Cerebellar nuclear complex (tissue), 1 donor: Measurements from ENCODE around the gene BLID.

Experiments used
- DNase-seq, 2 experiments: peaks; one replicate each; lab custom pipeline; 2025; lab: John Stamatoyannopoulos, UW

Gene BLID

DNA sequence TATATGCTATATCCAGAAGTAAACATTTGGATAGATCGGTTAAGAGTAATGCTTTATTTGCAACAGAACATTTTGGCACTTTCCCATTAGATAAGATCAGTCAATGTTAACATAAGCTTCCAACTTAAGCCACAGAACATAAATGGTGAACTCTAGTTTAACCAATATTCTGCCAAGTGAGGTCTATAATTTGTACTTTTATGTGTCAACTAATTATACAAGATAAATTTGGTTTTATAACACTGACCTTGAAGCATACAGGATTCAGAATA, 23.5 kb upstream of the BLID start:
- DNase-seq, result no peak

DNA sequence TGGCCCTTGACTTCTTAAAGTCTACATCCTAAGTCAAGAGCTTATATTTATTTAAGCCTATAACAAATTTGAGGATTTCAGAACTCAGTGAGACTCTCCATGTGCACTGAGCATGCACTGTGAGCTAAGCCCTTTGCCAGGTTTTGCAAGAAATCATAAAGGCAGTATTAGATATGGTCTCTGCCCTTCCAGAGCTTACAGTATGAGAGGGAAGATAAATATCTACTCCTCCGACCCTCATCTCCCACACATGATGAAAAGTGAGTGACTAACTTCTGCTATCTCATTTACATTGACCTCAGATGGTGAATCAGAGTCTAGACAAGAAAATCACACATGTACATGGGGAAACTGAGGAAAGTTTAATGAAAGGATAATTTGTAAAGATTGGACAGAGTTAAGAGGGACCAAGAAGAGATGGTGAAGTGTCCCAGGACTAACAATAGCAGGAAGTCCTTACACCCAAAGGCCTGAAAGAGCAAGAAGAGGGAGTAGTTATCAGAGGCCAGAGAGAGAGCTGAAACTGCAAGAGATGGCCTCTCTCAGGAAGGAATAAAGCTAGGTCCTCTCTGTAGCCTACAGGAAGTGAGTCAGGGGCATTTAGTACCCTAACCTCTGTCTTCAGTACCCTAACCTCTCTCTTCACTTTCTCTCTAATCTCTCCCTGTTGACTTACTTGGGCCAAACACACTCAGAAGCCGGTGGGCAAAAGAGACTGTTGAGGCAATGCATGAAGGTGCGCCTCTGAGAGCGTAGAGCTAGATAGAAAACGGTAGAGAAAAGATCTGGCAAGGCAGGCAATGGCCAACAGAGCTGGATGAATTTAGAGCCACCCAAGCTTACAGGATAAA, 23.0 kb upstream of the BLID start:
- no peak for DNase-seq

DNA sequence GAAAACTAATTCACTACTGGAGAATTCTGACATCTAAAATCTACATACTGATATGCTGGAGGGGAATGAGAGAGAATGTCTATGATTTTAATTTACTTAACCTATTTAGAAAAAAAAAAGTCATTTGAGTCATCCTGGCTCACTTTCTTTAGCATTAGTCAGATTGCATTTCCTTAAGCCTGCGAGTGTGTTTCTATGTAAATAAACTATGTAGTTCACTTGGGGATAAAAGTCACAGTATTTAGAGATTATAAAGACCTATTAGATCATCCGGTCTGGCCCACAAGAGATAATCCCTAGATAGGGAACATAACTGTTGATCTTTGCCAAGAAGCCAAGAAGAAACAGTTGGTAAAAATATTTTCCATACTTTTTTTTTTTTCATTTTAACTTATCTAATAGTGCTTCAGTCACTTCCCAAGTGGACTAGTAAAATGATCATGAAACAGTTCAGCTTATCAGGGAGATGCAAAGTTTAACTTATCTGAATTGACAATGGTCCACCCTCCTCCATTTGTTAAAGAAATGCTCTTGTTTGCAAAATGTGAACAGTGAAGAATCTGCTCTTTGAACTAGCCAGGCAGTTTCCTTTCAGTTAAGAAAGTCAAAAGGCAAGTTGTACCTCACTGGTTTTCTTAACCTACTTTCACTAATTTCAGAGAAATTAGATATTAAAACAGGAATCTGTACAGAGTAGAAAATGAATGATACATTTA, 21.2 kb upstream of the BLID start:
- no peak for DNase-seq

DNA sequence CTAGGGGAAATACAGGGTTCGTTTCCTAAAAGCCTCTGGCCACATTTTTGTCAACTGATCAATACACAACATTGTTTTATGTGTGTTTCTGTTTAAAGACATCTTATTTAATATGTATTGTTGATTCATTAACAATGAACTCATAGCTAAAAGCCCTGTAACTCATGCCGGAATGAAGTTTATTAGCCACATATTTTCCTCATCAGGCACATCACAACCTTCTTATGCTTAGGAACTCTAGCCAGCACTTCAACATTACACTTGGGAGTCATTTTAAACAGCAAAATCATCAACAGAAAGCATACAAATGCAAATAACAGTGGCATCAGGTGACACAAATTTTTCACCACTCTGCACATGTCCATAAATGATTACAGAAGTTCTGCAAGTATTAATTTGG, 15.1 kb upstream of the BLID start:
- DNase-seq, result no peak

DNA sequence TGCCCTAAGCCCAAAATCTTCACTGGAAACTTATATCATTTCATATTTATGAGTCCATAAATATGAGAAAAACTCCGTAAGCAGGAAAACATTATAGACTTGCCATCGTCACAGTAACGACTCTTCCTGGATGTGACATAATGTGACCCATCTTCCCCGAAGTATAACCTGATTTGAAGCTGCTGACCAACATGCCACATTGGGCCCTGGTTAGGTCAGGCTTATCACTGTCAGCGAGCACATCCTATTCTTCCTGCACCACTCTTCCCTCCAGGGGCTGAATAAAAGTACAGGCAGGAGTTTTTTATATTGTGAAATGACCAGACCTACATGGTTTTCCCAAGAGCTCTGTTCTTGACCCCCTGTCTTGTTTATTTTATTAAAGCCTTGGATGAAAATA, 12.1 kb upstream of the BLID start:
- DNase-seq, result no peak

DNA sequence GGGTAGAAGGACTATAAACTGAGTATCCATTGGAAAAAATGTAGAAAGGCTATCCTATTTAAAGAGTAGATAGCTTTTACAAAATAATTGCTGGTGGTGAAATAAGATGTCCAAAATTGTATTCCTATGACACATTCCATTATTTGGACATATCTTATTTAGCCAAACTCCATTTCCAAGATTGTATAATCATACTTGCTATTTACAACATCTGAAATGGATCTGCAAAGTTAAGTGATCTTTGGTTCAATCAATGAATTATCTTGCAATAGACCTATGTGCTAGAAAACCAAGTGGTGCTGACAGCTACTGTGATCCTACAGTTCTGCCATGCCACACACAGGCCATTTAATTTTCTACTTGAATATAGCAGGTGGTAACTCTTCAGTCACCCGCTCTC, 11.0 kb upstream of the BLID start:
- no peak for DNase-seq

DNA sequence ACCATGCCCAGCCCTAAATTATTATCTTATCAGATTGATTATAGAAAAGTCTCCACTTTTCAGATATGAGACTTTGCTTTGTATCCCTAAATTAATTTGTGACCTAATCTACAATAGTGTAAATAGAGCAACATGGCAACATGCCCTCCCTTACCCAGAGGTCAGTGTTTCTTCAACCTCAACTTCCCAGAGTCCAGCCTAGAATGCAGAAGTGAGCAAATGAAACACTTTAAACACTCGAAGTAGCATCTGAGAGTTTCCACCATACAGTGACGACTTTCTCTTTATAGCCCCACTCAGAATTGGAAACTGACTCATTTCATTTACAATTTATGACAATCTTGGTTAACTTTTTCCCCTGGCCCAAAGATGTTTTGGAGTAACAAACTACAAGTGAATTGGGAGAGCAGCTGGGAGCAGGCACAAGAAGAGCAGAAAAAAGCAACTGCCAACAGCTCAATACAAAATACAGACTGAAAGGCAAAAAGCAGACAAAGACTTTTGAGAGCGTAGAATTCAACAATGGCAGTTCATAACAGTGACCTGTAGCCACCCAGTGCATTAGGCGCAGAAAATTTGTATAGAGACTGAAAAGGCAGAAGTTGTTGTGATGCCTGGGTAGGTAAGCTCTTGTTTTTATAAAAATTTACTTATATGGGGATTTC, 10.1 kb upstream of the BLID start:
- DNase-seq, result no peak

DNA sequence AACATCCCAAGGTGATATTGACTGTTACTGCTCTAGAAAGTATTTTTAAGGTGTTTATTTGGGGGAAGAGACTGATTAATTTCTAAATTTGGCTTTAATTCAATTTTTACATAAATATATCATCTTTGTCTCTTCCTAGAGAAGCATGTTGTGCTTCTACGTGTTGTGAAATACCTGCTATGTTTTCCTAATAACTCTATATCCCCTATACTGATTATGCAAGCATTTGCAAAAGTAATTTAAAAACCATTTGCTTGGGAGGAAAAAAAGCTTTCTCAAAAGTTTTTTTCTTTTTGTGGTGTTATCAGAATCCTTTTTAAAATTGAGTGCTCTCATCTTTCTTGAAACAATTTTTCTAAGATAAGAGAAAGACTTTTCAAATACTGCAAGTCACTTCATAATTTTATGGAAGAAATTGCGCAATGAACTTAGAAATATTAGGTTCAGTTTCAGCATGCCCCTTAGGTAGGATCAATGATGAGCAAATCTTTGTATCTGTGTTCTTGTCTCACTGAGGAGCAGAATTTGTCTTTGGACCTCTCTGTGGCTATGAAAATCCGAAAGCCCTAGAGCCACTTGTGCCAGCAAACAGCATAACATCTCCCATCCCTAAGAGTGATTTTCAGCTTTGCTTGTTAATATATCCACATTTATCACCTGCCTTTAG, 7.4 kb upstream of the BLID start:
- no peak for DNase-seq

DNA sequence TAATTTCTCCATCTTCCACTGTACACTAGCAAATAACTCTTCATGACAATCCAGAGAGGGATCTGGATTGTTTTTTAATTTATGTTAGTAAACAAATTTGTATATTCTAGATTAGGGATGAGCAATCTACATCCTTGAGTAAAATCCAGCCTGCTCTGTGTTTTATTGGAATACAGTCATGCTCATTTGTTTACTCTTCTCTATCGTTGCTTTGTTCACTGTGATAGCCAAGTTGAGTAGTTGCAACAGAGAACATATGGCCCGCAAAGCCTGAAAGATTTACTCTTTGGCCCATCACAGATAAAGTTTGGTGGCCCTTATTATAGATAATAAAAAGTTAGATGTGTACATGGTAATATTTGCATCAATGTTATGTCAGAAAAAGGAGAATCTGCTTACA, 6.2 kb upstream of the BLID start:
- DNase-seq, result no peak

DNA sequence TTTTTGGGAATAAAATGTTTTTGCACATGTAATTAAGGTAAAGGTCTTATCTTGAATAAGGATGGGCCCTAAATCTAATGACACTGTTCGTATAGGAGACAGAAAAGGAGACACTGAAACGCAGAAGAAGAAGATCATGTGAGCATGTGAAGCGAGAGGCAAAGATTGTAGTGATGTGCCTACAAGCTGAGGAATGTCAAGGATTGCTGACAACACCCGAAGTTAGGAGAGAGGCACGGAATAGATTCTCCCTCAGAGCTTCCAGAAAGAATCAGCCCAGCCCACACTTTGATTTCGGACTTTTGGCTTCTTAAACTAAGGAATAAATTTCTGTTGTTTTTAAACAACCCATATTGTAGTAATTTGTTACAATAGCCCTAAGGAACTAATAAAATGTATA, 4.1 kb upstream of the BLID start:
- no peak for DNase-seq

DNA sequence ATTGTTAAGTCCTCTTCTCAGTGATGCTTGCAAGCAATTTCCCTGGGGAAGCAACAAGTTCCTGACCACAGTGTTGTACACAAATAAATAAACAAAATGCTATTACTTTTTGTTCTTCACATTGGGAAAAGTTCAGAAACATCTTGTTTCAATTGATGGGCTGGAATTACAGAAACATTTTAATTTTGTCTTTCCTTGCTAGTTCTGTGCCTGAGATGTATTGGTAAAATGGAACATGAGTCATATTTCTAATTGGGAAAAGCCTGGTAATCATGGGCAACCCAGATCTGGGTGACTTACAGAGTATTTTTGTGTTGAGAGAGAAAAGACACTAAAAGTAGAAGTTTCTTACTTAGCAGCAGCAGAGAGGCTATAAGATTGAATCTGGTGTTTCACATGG, 576 bp upstream of the BLID start:
- DNase-seq, result no peak

DNA sequence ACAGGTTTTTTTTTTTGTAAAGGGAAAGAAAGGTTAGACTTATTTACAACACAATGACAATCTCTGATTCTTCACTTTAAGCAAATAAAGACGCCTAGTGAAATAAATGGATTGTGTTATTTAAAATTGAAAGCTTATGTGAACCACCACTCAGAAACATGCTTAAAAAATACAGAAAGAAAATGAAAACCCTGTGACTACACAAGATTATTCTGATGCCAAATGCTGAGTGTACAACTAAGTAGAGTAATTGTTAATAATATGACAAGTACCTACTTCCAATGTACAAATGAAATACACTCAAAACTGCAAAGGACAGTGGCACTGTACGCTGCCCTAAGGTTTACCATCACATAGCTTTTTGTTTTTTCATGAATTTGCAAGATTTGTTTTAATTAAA, 1.0 kb downstream of the BLID start:
- no peak for DNase-seq

DNA sequence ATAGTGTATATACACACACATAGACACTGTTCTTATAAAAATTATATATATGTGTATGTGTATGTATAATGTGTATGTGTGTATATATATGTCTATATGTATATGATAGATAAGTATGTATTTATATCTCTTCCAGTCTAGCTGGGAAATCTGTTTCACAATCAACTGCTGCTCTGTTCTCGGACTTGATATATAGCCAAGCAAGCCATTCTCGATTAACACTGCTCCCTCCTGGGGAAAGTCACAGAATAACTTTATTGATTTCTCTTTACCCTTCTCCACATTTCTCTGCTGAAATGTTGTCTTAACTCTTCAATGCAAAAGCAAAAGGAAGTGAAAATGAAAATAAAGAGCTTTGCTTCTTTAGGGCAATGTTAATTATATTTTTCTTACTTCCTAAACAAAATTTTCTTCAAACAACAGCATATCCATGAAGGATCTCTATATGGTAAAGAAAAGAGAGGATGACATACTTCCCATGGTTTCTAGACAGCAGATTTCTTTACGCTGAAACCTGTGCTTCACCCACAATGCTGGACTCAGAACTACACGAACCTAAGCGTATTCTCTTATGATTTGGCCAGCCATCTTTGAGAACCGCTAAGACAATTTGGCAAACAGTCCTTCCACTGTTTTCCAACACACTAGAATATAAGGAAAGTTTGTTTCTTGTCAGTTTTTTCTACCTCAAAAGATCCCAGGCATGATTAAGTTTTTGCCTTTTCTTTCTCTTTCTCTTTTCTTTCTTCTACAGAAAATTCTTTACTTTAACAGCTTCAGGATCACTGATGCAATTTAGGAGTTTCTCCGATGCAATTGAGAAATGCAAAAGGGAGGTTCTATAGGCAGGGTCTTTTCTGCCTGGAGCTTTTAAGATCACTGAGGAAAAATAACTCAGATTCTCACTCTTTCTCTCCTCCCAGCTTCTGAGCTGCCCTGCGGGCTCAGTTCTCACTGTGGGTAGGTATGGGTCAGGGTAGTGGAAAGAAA, 1.9 kb downstream of the BLID start:
- DNase-seq, result no peak

DNA sequence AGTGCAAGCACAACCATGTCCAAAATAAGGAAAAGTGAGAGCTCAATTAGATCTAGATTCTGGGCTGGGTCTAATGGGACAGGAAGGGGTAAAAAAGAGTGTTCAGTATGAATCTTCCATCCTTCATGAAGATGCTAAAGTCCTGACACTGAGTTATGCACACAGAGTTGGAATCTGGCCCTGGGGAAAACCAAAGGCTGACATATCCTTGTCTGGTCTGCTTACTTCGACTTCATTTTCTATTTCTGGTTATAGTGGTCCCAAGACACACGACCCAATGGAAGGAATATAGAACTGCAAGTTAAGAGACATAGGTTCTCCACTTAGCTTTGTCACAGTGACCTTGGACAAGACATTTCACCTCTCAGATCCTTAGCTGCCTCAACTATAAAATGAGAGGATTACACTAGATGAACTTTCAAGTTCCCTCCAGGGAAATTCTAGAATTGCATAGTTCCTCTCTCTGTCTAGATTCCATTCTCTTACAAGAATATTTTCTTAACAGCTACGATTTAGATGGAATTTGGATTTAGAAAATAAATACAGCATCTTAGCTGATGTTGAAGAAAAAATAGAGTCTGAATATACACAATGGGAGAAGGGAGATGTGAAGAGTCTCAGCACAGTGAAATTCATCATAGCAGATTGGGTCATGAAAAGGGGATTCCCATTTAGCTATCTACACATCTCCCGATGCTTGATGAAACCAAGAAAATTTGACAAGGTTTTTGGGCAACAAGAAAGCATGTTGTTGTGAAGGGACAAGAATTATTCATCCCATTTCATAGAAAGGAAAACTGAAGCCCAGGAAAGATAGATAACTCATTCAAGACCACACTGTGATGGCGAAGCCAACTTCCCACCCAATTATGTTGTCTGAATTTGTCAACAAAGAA, 3.3 kb downstream of the BLID start:
- no peak for DNase-seq

DNA sequence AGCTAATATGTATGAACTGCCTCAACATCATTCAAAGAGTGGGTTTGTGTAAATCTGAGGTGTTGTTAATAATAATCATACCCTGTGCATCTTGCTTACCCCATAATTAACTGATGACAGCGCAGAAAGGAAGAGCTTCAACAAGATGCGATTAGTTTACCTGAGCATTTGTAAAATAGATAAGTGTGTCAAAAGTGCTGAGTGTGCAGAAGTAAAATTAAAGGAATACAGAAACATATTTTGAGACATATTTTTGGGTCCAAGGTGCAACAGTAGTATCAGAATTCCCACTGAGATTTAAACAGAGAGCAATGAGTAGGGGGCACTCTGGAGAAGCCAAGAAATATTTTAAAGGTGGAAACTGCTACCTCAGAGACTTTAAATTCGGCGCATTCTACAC, 6.1 kb downstream of the BLID start:
- DNase-seq, result no peak

DNA sequence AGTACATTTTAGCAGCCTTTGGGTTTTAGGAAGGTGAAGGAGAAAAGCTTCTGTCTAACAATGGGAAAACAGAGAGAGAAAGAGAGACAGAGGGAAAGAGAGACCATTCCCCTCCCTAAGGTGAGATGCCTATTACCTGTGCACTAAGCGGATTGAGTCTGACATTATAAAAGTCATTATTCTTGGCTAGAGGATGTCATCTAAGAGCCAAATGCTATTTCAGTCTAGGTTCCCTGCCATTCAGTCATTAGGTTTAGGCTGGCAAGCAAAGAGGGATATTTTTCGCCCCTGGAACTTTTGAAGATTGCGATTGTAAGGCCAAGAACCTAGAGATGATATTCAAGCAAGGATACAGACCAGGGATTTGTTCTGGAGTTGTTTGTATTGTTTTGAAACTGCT, 7.2 kb downstream of the BLID start:
- no peak for DNase-seq

DNA sequence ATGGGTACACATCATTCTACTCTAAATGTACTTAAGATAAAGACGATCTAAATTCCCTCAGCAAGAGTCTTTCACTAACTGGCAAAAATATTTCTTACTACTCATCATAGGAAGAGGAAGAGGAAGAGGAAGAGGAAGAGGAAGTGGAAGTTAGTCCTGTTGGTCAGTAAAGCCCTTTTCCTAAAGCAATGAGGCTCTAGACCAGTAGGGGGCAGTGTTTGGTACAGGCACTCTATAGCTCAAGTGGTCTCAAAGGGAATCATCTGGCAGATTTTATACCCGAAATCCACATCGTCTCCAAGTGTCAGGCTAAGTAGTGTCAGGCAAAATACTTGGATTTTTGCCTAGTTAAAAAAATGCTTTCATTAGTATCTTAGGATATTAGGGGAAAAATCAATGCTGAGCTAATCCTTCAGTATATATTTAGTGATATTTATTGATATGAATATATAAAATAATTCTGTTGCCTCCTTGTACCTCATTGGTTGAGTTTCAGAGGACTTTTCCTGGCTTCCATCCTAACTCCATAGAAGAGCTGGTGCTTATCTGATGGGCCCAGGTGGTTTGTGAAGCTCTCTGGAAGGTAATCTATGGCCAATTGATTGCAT, 7.7 kb downstream of the BLID start:
- DNase-seq, result no peak

DNA sequence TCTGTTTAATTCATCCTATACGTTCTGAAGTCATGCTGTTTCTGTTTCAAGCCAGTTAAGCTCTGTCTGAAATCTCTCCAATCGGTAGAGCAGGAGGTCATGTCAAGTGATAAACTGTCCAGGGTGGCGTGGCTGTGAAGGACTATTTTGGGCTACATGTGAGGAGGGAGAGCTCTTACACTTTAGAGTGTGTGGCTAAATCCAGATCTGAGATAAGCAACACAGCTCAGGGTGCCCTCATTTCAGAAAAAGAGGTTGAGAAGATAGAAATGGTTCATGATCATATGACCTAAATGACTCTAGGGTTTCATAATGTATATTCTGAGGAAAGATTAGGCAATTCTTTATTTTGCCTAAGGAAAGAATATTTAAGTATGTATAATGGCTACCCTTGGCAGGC, 8.4 kb downstream of the BLID start:
- DNase-seq, result no peak

DNA sequence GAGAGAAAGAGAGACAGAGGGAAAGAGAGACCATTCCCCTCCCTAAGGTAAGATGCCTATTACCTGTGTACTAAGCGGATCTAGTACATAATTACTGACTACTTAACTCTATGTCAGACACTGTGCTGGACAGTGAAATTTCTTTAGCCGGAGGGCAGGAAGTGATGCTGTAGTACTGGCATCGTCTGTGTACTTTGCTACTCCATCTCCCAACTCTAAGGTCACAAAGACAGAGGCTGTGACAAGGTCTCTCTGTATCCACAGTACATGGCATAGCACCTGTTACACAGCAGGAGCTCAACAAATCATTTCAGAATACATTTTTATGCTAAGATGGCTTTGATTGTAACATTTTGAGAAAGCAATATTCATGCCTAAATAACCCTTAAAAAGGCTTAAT, 9.0 kb downstream of the BLID start:
- no peak for DNase-seq
